NK-92 (cell line): ENCODE results near the gene UST.
"Not testable (repeated sequence)": the region's sequence is repeated elsewhere in the genome, so short reads cannot be mapped to it uniquely, and the experiment has no call there.

Source experiments
- DNase-seq: peaks from one replicate; lab custom pipeline; 2025; ENCODE audit not compliant: unreplicated experiment; lab: John Stamatoyannopoulos, UW

The UST gene

DNA sequence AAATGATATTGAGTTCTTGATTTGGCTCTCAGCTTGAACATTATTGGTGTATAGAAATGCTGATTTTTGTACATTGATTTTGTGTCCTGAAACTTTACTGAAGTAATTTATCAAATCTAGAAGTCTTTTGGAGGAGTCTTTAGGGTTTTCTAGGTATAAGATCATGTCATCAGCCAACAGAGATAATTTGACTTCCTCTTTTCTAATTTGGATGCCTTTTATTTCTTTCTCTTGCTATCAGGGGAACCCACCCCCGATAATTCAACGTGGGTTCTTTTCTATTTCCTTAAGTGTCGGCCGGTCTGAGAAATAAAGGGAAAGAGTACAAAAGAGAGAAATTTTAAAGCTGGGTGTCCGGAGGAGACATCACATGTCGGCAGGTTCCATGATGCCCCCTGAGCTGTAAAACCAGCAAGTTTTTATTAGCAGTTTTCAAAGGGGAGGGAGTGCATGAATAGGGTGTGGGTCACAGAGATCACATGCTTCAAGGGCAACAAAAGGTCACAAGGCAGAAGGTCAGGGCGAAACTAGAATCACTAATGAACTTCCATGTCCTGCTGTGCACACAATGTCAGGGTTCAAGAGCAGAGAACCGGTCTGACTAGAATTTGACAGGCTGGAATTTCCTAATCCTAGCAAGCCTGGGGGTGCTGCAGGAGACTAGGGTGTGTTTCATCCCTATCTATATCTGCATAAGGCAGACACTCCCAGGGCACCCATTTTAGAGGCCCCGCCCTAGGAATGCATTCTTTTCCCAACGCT, 17.6 kb downstream of the UST start:
- DNase-seq: not testable (repeated sequence)

DNA sequence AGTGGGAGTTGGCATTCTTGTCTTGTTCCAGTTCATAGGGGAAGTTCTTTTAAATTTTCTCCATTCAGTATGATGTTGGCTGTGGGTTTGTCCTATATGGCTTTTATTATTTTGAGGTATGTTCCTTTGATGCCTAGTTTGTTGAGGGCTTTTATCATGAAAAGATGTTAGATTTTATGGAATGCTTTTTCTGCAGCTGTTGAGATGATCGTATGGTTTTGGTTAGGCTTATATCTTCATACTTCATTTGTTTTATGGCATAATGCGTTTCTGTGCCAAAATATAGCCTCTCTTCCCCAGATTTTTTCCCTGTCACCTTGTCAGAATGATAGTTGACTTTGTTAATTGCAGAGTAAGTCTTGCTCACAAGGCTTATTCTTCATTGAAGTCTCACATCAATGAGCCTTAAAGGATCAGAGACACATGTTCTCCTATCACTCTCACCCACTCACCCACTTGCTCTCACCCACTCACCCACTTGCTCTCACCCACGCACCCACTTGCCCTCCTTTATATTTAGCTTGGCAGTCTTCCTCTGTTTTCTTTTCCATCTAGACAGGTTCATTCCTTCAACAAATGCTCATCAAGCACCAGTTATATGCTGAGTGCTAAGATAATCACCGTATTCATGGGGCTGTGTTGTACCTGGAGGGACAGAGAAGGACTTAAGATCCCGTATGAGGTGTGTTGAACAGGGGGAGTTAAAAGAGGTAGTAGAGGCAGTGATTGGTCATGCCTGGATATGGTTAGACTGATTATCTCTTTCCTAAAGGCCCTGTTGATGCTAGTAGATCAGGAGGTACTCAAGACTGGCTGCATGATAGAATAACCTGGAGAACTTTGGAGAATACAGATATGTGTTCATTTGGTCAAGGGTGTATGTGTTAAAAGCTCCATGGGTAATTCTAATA, 19.3 kb downstream of the UST start:
- DNase-seq: no peak

DNA sequence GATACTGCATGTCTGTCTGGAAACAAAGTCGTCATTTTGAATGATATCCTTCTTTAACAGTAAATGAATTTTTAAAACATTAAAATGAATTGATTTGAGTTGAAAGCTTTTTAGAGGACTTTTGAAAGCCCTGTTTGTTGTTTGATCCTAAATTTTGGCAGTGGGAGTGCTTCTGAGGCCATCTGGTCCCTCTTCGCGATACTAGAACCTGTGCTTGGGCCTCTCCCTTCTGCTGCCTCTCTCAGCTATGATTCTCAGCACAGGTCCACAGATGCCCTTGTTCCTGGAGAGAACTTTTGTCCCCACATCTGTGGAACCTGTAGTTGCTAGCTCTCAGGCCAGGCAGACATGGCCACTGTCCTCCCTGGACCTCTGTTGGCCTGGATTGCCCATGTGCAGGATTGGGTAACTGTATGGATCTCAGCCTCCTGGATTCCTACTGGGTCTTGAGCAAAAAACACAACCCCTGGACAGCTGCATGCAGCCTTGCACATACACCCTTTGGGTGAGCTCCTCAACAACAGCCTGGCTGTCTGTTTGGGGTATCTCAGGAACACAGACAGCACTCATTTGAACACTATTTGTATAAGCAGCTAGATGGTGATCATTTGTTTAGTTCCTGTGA, 21.9 kb downstream of the UST start:
- no peak for DNase-seq

DNA sequence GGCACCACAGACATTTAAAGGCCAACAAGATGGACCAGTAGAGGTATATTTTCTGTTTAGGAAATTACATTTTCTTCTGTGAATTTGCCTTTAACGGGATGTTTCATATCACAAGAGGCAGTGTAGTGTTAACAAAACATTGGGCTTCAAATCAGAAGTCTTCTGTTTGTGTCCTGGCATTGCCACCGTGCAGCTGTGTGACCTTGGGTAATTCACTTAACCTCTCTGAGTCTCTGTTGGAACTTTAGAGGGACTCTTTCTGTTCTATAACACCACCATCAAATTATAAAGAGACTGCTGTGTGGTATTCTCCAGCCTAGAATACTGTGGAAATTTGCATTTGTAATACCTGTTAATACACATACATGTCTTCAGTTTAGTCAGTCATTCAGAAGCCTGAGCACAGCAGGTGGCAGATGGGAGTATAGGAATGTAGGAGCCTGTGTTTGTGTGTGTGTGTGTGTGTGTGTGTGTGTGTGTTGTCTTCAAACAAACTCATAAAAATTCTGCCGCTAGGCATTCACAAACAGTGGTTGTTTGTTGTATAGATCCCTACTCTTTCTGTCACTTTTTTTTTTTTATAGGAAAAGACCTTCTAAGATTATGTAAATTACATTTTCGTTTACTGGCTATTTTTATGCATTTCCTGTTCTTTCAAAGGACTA, 22.6 kb downstream of the UST start:
- DNase-seq: no peak

DNA sequence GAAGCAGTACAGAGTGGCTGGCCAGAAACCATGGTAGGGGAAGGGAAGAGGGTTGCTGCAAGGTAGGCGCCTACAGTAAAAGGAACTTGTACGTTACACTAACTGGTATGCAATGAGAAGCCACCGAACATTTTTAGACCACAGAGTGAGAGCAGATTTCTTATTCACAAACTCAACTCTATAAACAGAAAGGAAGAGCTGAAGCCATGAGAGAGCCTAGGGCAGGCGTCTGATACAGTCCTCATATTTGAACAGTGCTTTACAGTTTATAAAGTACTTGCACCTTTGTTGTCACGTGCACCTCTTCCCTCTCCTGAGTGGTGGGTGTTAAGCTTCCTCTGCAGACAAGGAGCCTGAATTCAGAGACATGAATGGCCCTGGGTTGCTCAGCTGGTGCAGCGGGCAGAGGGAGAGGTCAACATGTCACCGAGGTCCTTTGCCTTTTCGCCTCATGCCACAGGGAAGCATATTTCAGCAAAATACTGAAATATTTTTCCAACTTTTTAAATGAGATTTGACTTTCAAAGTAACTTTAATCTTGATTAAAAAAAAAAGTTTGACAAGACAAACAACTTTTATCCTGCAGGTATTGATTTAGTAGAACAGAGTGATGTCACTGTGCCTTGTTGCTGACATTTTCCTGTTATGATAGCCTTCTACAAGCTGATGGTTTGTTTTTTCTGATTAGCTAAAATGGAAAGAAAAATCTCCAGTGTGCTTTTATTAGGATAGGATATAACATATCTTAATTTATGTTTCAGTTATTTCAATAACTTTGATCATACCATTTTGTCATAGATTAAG, 23.8 kb downstream of the UST start:
- no peak for DNase-seq

DNA sequence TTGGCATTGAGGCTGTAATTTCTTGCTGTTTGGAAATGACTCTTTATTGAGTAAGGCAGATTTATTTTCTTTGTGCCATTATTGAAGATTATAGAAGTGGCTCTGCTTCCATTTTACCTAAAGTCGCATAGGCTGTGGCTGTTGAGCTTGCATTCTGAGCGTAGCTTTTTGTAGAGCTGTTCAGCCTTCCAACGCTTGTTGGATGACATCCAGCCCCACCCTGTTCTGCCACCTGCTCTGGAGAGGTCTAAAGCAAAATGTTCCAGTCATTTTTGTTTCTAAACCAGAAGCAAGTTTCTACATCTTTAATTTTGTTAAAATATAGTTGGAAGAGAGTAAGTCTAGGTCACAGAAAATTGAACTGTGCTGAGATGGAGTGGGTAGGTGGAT, 24.4 kb downstream of the UST start:
- DNase-seq: no peak

DNA sequence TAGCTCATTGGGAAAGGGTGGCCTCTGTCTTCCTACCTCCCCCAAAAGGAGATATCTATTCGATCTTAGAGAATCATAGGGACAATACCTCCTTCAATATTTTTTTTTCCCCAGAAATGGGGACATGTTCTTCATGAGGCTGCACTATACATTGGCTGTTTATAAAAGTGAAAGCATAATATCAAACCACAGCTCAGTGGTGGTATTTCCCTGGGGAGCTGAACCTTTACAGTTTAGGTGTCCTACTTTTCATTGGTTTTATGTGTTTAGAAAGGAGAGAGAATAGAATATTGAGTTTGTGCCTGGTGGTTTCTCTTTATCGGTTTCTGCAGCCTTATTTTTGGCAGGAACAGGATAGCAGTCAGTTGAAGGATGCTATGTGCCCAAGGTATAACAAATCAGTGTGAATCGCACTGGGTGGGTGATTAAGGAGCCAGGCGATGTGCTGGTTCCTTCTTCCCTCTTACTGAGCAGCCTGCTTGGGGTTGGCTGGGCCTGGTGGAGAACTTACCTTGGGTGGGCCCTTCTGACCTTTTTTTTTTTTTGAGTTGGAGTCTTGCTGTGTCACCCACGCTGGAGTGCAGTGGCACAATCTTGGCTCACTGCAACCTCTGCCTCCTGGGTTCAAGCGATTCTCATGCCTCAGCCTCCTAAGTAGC, 25.2 kb downstream of the UST start:
- DNase-seq: no peak

DNA sequence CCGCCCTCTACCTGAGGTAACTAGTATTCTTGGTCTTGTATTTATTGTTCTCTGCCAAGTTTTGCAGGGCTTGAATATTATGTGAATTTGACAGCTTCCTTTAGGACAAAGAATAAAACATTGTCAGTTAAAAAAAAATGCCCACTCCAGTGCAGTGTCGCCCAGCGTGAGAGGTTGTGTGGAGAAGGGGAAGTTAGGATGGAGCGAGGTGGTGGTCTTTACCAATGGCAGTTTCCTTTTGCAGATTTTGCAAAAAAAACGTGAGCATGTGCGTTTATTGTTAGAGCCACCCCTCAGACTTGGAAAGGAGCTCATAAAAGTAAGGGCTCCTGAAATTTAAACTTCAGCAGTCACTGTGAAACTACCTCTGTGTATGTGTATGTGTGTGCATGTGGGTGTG, 28.3 kb downstream of the UST start:
- DNase-seq: no peak

DNA sequence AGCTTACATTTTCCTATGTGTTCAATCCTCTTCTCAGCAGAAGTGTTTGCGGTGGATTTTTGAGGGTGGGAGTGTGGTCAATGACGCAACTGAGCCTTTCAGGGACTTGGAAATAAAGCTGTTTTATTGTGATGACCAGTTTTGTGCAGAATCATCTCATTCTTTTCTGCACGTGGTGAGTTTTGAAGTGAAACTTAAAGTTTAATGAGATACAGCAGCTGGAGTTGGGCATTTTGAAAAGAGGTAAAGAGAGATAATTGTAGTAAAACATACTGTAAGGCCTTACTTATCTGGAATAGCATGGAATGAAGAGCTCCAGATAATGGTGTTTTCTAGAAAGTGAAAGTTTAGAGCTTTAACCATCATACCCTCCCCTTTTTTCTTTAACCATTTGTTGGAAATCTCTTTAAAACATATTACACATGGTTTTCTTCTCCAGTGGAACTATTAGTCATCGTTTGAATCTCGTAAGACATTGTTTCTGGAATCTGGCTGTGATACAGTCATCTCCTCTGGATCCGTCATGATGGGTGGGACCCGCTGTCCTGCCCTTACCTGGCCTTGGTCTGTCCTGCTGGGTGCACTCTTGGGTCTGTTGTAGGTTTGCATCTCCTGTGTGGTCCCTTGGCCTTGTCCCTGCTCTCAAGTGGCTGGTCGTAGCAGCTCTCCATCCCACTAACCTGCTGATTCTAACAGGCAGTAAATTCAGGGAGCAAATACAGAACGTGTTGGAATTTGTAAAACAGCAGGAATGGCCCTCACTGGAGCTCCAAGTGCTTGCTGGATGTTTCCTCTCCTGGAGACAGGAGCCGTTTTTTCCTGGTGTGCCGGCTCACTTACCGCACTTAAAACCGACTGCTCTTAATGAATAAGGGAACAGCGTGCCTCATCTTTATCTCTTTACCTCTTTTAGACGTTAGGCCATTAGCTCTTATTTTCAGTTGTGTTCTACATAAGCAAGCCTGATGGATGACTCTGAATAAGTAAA, 29.8 kb downstream of the UST start:
- DNase-seq: no peak

DNA sequence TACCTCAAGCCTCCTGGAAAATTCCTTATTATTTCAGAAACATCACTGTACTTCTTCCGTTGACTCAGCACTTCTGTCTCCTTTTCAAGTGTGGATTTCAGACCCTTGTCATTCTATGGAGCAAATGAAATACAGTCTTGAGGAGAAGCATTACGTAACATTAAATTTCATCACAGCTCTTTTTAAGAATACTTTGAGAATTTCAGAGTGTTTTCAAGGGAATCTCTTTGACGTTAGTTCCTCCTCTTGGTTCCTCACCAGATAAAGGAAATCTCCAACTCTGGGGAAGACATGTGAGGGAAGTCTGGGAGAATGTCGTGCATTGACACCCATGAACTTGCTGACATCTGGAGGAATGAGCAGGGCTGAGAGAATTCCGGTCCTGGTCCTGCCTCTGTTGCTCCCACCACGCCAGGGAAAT, 32.3 kb downstream of the UST start:
- DNase-seq: no peak

DNA sequence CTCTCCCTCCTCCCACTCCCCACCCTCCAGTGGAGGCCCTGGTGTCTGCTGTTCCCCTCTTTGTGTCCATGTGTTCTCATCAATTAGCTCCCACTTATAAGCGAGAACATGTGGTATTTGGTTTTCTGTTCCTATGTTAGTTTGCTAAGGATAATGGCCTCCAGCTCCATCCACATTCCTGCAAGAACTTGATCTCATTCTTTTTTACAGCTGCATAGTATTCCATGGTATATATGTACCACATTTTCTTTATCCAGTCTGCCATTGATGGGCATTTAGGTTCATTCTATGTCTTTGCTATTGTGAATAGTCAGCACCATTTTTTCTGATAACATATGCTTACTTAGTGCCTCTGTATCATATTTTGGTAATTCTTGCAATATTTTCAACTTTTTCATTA, 33.6 kb downstream of the UST start:
- not testable (repeated sequence) for DNase-seq

DNA sequence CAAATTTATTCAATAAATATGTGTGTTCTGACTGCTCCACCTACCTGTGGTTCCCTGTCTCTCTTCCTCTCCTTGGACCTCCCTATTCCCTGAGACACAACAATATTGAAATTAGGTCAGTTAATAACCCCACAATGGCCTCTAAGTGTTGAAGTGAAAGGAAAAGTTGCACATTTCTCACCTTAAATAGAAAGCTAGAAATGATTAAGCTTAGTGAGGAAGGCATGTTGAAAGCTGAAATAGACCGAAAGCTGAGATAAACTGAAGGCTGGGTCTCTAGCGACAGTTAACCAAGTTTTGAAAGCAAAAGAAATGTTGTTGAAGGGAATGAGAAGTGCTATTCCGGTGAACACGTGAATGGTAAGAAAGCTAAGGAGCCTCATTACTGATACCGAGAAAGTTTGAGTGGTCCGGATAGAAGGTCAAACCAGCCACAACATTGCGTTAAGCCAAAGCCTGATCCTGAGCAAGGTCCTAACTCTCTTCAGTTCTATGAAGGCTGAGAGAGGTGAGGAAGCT, 34.1 kb downstream of the UST start:
- DNase-seq: no peak

DNA sequence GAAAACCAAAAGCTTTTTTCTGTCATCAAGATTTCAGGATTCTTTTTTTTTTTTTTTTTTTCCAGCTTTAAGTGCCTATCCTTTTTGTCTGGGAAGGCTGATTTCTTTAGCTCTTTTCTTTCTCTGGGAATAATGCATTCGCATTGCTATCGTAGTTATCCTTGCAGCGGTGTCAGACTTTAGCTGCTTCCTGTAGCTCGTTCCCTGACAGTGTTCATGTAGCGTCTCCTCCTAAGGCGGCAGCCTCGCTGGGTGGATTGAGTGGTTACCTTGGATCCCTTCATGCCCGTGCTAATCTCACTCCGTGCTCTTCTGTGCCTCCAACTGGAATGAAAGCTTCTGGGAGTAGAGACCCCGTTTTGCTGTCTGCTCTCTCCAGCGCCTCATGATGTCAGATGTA, 43.1 kb downstream of the UST start:
- DNase-seq: no peak

DNA sequence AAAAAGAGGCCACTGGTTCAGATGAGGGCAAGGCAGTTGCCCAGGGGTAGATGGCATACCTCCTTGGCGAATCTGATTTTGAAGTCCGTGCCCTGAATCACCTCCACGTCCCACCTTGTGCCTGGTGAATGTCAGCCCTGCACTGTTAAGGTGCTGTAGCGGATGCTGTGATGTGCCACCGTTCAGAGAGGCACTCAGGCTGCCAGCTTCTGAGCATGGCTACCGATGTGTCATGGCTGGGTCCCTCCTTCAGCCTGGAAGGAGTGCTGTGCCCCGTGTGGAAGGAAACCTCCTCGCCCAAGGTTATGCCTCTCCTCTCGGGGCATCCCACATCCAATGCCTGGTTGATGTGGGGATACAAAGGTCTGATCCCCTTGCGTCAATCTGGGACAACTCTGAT, 43.6 kb downstream of the UST start:
- DNase-seq: no peak

DNA sequence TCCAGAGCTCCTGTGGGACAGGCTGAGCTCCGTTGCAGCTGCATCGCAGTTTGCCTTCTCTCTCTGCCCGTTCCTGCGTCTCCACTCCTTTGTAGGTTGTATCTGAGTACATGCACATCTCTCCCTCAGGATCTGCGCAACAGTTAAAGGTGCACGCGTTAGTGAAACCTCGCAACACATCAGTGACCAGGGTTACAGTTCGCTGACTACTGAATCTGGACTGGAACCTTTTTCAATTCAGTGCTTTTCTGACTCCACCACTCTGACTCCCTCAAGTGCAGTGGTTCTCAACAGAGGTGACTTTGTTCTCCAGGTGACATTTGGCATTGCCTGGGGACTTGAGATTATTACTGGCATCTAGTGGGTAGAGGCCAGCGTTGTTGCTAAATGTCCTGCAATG, 44.0 kb downstream of the UST start:
- no peak for DNase-seq

DNA sequence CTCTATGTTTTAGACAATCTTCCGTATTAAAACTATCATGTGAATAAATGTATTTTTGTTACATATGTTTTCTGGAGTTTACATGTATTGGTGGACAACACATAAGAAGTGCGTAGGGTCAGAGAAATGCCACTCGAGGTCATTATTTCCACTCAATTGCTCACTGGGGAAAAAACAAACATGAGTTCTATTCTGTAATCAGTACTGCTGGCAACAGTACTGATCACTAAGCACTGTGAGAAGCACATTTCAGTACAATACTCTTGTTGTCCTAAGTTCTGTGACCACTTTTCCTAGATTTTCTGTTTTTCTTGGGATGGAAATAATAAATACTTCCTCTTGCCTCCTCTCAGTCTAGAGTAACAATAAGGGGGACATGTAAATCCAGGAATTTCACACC, 44.5 kb downstream of the UST start:
- no peak for DNase-seq

DNA sequence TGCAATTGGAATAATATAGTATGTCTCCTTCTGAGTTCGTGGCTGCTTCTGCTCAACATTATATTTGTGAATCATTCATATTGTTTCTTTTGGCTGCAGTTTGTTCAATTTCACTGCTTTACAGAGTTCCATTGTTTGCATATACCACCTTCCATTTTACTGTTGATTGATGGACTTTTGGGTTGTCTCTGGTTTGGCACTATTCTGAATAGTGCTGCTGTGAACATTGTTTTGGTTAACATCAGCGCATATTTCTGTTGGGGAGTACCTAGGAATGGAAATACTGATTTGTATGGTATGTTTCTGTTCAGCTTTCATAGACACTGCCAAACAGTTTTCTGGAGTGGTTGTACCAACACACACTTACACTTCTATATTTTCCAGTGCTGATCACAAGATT, 46.9 kb downstream of the UST start:
- DNase-seq: no peak

DNA sequence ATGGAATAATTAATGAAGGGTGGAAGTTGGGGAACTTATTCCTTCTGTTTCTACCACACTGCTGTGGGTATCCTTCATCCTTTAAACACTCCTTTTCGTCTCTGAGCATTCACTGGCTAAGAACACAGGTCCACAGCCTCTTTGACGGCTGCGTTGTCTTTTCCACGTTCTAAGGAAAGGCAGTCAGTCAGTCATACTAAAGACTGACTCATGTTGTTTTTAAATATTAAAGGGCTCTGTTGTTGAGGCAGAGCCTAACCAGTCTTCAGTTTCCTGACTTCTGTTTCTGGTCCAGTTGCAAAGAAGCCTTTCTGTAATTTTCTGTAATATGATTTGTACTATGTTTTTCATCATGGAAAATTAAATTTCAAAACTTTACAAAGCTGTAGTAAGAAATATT, 48.0 kb downstream of the UST start:
- no peak for DNase-seq

DNA sequence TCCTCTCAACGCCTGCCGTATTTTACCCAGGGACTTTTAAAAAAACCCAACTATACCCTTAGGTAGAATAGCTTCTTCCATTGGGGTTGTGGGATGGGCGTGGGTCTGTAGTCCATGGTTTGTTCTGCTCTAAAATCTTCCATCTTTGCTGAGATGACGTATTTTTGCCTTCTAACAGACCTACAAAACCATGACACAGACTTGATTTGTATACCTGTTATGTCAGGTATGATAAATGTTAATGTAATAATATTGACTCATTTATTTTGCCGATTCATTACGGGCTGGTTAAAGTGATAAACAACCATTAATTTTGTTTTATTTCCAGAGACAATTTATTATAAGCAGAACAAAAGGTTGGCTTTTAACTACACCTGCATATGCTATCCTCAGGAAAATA, 48.7 kb downstream of the UST start:
- DNase-seq: no peak
